HTR-8/SVneo (cell line): ENCODE measurements around the gene ZNF213.

Experiments
- DNase-seq: peaks from one replicate; pipeline ENCODE4 v3.0.0; 2011; ENCODE audit warnings: low spot score, mixed read lengths; ENCODE audit not compliant: insufficient read length
- FAIRE-seq: peaks from 2 replicates; lab custom pipeline; 2011; peaks lifted over from hg19 to GRCh38; lab: Jason Lieb, UNC

The ZNF213 gene

GRCh38 chr16:3134338-3135125 is at the start of gene ZNF213:
TSS of gene ZNF213 (plus strand) at chr16:3135029. CDS start at chr16:3137281, 2,252 bp downstream.
- peak; percentile 82 for FAIRE-seq
- peak; percentile 96 for DNase-seq

DNA sequence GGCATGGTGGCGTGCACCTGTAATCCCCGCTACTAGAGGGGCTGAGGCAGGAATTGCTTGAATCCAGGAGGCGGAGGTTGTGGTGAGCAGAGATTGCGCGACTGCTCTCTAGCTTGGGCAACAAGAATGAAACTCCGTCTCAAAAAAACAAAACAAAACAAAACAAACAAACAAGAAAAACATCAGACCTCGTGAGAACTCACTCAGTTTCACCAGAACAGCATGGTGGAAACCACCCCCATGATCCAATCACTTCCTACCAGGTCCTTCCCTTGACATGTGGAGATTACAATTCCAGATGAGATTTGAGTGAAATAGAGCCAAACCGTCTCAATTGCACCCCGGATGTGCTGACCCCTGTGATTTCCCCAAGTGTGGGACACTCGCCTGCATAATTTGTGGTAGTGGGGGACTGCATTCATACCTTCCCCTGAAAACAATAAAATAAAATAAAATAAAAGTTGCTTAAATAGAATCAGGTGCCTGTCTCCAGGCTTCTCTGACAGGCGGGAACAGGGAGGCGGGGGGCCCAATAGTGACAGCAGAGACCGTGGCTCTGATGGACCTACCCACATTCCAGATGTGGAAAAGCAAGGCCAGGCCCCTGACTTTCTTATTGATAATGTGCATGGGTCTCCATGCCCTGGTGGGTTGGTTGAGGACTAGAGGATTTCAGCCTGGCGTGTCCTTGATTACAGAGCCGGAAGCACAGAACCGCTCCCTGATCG is 48.8 kb upstream of the ZNF213 start:
- no peak for FAIRE-seq
- DNase-seq: no peak

DNA sequence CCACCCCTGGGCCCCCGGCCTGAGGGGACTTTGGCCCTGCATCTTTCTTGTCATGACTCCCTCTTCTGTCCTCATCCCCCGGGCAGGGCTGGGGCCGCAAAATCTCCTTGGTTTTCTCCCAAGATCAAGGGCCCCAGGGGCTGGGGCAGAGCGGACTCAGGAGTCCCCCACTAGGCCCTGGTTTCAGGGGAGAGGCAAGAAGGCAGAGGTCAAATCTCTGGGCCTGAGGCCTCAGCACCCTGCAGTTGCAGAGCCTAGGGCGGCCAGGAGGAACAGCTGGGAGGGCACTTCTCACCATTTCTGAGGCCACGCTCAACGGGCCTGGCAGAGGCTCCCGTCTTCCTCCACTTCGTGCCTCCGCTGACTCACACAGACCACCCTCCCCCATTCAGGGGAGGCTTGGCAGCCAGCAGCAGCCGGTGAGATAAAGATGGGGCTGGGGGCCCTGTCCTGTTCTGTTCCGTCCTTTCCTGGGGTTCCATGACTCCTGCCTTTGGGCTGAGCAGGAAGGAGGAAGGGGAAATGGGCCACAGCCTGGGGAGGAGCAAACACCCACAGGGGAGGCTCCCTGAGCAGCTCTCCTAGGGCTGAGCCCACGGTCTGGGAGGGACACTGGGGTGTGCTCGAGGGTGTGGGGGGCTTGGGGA is 48.1 kb upstream of the ZNF213 start:
- DNase-seq: no peak
- FAIRE-seq: no peak

DNA sequence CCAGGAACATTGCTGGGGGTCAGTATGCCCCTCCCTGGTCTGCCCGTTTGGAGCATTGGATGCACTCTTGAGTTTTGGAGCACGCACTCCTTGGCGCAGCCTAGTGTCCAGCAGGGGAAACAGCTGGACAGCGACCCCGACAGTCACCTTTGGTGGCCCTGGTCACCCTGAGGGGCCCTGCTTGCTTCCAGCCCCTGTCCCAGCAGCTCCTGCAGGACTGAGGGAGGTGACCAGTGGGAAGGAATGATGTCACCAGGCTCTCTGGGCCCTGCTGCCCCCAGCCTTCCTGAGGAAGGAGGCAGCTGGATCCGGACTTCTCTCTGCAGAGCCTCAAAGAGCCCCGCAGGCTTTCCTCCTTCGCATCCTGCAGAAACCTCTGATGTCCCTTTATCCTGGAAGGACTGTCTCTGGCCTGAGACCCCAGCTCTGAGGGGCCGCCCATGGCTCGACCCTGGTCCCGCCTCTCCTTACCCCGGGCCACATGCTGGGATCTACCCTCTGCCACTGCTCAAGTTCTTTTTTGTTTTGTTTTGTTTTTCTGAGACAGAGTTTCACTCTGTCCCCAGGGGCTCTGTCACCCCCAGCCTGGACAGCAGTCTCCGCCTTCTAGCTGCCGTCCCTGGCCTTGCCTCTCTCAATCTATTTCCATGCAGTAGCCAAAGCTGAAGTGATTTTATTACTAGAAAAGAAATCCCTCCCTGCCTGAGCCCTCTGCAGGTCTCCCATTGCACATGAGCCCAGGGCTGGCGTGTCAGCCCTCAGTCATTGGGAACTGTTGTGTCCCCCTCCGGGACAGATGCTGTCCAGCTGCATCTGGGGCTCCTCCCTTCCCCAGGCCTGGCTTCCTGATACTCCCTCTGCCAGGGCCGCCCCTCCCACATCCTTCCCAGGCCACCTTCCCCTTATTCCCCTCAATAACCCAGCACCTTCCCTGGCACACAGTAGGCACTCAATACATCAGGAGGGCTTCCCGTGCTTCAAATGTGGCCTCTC is 47.3 kb upstream of the ZNF213 start:
- FAIRE-seq (no peak), DNase-seq (no peak)

GRCh38 chr16:3088450-3088849 is 46.4 kb upstream of the ZNF213 start:
- no peak for DNase-seq
- FAIRE-seq: no peak

- FAIRE-seq (no peak), DNase-seq (no peak)
Observed at GRCh38 chr16:3088925-3089716, 45.7 kb upstream of the ZNF213 start.

GRCh38 chr16:3089717-3090592 is 44.9 kb upstream of the ZNF213 start:
- DNase-seq (no peak), FAIRE-seq (no peak)

DNA sequence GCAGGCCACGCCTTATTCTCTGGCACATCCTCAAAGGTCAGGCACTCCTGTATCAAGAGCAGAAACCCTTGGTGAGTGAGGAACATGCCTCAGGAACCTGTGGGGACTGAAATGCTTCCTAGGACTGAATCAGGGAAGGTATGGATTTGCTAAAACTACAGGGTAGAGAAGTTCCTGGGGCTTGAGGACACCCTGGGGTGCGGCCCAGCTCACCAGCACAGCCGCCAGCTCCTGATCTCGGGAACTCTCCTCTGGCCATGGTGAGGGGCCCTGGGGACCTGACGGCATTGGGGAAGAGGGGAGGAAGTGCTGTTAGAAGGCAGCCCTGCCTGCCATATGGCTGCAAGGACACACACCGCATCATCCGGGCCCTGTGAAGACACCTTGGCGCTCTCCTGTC is 43.3 kb upstream of the ZNF213 start:
- FAIRE-seq (no peak), DNase-seq (no peak)

DNA sequence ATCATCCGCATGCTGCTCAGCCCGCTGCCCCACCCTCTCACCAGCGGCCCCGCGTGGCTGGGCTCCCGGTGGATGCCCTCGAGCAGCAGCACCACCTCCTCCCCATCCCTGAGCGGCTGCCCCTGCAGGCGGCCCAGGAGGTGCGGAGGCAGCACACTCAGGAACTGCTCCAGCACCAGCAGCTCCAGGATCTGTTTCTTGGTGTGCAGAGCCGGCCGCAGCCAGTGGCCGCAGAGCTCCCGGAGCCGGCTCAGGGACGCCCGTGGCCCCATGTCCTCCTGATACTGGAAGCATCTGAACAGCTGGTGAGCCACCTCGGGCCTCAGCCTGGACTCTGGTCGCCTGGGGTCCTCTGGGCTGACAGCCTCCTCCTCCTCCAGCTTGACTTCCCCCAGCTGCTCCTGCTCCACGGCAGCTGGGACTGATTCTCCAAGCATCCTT is 42.3 kb upstream of the ZNF213 start:
- DNase-seq (no peak), FAIRE-seq (no peak)

- DNase-seq (peak; percentile 49), FAIRE-seq (no peak)
Observed at GRCh38 chr16:3094289-3095027, 40.4 kb upstream of the ZNF213 start.

- FAIRE-seq (no peak), DNase-seq (no peak)
Observed at GRCh38 chr16:3095869-3096268, 39.0 kb upstream of the ZNF213 start.

GRCh38 chr16:3096362-3096761 is 38.5 kb upstream of the ZNF213 start:
- DNase-seq (no peak), FAIRE-seq (no peak)

DNA sequence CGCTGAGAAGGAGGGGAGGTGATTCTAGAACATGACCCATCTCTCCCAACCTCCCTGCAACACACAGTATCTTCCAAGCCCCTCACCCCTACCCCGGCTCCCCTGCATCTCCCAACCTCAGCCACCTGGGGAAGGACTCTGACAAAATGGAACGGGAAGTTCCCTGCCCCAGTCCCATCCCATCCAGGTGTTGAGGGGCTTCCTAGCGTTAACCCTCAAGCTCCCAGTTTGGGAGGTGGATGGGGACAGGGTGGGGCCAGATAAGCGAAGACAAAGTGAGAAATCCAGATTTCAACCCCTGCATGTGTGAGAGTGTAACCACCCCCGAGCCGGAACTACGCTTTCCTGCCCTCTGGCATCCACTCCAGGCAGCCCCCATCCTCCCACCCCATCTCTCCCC is 37.6 kb upstream of the ZNF213 start:
- DNase-seq: no peak
- no peak for FAIRE-seq

- DNase-seq (no peak), FAIRE-seq (no peak)
Observed at GRCh38 chr16:3098459-3099394, 36.1 kb upstream of the ZNF213 start, which contains the start of gene ZSCAN10. TSS of gene ZSCAN10 (minus strand) at chr16:3099294. CDS start at chr16:3092937, 6,357 bp downstream.

DNA sequence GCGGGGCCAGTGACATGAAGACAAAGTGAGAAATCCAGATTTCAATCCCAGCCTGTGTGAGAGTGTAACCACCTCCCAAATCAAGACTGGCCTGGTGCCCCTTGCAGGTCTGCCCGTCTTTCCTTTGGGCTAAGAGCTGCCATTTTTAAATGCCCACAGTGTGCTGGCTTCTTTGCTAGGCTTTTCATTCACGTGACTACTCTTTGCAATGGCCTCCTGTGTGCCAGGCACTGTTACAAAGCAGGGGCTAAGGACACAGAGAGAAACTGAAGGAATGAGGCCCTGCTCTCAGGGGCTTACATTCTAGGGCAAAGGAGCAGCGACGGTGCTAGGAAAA is 35.5 kb upstream of the ZNF213 start:
- no peak for FAIRE-seq
- DNase-seq: no peak

GRCh38 chr16:3099732-3100499 is 34.9 kb upstream of the ZNF213 start:
- DNase-seq (peak; percentile 88), FAIRE-seq (peak; percentile 80)
